Neural cell (in vitro differentiated cells): ENCODE measurements around the gene DDX4.
"Not testable (repeated sequence)": the region's sequence is repeated elsewhere in the genome, so short reads cannot be mapped to it uniquely, and the experiment has no call there.

ENCODE experiments used
- EP300 ChIP-seq: fragments of 450-650 bp; conservative IDR thresholded peaks from 2 replicates; pipeline ENCODE4 v1.6.1; 2014; ENCODE audit warnings: antibody characterized with exemption, mild to moderate bottlenecking, moderate library complexity; ENCODE audit not compliant: poor library complexity, severe bottlenecking
- REST ChIP-seq: IDR thresholded peaks from 2 replicates; pipeline ENCODE4 v1.6.1; 2012; ENCODE audit warnings: borderline replicate concordance

GRCh38 chr5:55815939-55816338, 78.1 kb downstream of the DDX4 start:
- not testable (repeated sequence) for TF ChIP-seq EP300, REST
